HG02943 (cell line): ENCODE results near the gene DPT.

Experiments
- ATAC-seq: cut with Tn5 transposase; IDR thresholded peaks from one replicate; pipeline ENCODE4 v1.9.1; 2021; ENCODE audit warnings: mild to moderate bottlenecking, low read depth, moderate library complexity; ENCODE audit not compliant: unreplicated experiment

Gene DPT

DNA sequence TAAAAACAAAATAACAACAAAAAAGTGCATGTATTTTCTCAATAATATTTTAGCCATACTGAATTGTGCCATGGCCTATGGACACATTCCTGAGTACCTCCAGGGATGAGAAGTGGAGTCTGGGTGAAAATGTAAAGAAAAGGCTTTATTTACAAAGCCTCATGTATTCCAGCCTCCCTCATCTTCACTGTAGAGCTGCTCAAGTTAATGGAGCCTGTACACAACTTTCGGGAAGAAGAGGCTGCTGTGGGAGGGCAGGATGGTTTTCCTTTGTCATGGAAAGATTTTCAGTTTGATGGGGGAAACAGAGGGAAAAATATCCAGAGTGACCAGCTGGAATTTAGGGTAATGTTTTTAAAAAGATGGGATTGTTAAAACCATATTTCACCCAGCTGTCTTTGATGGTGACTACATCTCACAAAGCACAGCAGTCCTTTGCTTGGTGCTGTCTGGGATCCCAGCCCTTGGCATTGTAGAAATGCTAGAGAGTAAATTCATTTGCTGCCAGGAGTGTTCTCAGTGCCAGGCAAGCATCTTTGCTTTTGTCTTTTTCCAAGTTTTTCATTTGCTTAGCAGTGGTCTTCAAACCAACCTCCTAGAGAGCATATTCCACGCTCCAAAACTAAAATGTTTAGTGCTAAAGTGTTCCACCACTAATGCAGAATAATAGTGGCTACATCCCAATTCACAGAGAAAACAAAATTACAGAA is 54.9 kb downstream of the DPT start:
- ATAC-seq, result no peak

DNA sequence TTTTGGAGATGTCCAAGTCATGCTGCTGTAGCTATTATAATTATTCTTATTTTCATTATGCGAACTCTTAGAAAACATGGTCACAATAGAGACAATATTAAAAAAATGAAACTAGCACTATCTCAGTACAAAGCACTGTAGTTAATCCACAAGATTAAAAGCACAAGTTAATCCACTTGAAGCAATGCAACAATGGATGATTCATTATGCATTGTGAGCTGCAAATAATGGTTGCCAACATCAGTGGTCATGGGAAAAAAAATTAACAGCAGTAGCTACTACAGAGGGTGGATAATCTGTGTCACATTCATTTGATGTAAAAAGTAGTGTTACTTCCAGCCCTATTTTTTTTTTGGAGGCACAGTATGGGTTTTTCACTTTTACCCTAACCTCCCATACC is 56.7 kb downstream of the DPT start:
- no peak for ATAC-seq

DNA sequence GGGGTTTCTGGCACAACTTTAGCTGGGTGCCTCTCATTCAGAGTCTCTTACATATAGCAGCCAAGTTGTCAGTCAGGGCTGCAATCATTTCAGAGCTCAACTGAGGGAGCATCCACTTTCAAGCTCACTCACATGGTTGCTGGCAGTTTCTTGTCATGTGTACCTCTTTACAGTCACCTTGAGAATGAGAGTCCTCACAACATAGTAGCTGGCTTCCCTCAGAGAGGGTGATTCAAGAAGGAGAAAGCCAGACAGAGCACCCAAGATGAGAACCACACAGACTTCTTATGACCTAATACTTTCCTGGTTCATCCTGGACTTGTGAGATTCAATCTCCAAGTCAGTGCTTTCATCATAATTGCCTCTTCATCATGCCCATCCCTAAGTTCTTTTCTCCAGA is 57.2 kb downstream of the DPT start:
- no peak for ATAC-seq

DNA sequence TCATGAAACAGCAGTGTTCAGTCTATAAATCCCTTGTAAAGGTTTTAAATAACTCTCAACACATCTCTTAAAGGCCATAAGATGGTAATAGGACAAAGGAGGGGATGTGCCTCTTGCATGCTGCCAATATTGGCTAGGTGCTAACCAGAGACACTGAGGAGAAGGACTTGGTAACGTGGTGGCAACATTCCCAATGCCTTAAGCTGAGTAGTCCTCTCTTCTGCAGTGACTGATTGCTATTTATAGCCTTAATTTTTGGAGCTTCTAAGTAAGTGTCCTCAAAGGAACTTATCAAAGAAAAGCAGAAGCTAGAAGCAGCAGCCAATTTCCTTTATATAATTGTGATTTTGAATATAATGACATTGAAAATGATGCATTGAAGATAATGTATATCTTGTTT is 63.0 kb downstream of the DPT start:
- ATAC-seq, result no peak

DNA sequence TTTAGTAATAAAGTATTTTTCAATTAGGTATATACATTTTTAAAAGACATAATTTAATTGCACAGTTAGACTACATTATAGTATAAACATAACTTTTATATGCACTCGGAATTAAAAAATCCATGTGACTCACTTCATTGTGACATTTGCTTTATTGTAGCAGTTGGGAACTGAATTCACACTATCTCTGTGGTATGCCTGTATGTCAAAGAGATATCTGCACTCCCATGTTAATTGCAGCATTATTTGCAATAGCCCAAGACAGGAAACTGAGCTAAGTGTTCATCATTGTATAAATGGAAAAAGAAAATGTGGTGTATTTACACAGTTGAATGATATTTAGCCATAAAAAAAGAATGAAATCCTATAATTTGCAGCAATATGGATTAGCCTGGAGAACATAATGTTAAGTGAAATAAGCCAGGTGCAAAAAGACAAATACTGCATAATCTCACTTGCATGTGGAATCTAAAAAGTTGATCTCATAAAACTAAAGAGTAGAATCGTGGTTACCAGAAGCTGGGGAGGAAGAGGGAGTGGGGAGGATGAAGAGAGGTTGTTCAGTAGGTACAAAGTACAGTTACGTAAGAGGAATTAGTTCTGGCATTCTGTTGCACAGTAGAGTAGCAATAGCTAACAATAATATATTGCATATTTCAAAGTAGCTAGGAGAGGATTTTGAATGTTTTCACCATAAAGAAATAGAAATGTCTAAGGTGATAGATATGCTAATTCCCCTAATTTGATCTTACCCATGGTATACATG is 64.8 kb downstream of the DPT start:
- ATAC-seq, result no peak

DNA sequence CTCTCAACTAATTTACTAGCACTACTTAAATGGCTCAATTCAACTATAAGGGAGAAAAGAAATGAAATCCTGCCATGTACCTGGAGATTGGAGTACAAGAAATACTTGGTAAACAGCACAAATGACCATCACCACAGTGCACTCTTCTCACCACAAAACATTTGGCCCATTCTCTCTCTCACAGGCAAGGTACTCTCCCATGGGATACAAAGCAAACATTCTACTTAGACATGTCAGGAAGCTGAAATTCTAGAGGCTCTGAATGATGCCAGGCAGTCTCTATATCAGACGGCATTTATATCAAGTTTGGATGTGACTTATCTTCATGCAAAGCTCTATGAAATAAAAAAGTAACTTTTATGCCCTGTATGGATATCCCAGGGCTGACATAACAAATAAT is 72.5 kb downstream of the DPT start:
- no peak for ATAC-seq

DNA sequence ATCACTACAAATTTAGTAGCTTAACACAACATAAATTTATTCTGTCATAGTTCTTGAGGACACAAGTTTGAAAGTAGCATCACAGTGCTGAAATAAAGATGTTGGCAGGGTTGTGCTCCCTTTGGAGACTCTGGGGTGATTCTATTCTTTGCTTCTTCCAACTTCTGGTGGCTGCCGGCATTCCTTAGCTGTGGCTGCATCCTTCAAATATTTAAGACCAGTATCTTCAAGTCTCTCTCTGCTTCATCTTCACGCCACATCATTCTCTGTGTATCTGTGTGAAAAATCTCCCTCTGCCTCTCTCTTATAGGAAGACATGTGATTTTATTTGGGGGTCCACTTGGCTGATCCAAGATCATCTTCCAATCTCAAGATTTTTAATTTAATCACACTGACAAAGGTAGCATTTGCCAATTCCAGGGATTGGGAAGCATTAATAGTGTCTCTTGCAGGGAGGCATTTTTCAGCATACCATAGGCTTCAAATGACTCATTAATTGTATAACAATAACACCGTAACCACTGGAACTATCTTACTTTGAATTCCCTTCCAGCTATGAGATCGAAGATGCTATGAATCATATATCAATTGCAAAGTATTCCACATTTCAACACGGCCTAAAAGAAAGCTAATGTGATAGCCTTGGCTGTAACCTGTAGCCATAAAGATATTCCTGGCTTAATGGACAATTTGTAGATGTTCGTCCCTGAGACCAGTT is 74.6 kb downstream of the DPT start:
- no peak for ATAC-seq

DNA sequence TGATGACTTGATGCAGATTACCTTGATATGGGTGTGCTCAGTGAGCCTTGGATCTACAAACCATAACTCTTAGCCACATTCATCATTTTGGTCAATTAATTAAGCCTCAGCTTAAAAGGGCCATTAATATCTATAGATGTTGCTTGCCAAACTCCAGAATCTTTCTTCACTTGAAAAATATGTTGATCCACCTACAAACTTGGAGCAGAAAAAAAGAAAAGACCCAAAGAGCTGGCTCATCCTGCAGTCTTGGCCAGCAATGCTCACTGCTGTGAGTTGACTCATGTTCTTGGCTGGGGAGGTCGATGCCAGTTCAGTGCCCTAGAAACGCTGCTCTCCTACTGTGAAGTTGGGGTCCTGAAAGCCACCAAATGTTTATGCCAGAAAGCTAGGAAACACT is 75.4 kb downstream of the DPT start:
- no peak for ATAC-seq

DNA sequence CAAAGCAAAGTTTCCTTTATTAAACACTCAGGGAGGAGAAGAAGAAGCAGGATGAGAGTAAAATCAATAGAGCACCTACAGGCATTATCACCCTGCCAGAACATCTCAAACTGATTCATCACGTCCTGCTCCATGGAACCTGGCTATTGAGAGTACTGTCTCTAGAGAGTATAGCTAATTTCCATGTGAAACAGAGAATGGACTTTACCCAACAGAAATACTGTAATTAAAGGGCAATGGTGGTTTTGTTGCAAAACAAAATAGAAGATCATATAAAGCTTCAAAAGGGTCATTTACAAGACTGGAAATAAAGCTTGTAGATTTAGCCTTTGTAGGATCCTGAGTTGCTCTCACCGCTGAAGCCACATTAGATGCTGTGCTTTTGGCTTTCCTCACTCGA is 83.3 kb downstream of the DPT start:
- no peak for ATAC-seq
